T47D (cell line): ENCODE data around the gene IL22RA2.
A peak's percentile ranks its signal among the peaks of the same experiment; 100 is the strongest.

Experiments used
- DNase-seq, 2 experiments: peaks; one replicate each; pipeline versions ENCODE4 v3.0.0 to v3.0.0-alpha.2; 2011 to 2012; ENCODE audit warnings: low read depth in 1 of 2, low spot score in 1 of 2
- JUND ChIP-seq: IDR thresholded peaks from 2 replicates; pipeline ENCODE4 v1.6.1; 2012; ENCODE audit warnings: low read depth
- in situ Hi-C: cut with HindIII; loops from 2 replicates; pipeline ENCODE4 v1.10.0; 2016; ENCODE audit warnings: low sequenced_read_pairs, low pct_unique_long_range_greater_than_20kb

The IL22RA2 gene

DNA sequence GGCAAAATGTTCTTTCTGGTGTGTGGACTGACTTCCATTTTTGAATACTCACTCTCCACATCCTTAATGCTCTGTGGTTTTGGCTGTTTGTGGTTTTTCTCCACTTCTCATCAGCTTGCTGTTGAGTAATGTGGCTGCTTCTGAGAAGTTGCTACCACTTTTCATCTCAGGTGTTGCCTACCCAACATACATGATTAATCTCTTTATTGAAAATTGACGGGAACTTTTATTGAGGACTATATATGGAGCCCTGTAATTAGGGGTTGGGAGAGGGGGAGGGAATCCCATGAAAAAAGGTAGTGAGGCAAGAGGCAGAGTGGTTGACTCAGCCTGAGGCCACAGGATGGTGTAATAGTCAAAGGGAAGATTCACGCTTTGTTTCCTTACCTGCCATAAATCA lies 17.6 kb downstream of the IL22RA2 start:
- no peak for TF ChIP-seq JUND
- no peak for DNase-seq
- in situ Hi-C loops, result no loop called here

DNA sequence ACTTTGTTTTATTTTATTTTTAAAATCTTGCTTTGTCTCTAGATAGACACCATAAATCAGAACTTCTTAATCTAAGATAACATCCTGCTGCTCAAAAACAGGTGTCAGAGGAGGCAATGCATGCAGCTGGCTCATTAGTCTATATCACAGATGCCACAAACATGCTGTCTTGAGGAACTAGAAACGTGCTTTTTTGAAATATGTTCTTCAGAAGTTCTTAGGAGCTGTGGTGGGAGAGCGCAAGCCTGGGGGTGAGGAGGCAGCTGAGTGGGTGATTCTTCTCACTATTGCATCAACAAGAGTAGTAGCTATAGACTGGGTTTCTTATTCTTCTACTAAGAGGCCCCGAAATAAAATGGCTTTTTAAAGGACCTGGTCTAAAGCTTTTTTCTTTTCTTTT lies 23.4 kb downstream of the IL22RA2 start:
- DNase-seq, result no peak
- TF ChIP-seq JUND, result no peak
- in situ Hi-C loops, result no loop called here

DNA sequence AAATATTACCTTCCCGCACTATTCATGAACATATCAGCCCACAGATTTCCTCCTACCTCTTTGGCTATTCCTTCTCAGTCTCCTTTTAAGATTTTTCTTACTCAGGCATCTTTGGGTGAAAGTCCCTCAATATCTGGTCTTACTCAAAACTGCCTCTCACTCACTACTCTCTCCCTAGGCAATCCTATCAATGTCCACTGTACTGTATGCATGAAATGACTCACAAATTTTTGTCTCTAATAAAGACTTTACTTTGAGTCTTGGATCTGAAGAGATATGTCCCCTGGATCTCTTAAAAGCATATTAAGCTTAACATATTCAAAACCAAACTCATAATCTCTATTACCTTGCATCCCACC lies 24.4 kb downstream of the IL22RA2 start:
- in situ Hi-C loops, result no loop called here
- TF ChIP-seq JUND, result no peak

DNA sequence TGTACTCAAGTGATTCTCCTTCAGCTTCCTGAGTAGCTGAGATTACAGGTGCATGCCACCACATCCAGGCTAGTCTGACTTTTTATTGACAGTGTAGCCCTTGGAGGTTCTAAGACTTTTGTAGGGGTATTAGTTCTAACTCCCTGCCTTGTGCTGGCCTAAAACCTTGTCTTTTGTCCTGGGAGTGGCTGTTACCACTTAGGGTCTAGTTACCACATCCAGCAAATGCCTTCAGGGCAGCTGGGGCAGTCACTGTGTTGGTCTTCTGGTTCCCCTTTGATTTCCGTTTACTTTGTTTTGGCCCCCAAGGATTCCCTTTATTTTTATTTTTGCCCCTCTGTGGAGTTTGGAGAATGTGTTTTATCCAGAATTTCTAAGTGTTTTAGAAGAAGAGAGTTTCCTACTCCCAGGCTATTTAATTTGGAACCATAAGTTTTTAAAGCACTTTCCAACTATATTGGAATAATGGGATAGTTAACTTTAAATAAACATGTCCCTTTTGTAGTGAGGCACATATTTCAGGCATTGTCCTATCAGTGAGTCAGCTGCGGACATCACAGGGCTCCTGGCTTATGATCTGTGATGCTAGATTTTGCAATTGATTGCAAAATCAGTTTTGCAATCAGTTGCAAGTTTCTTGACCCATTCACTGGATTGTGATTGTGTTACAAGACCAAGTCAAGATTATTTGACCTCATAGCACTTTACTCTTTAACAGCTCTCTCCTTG lies 25.0 kb downstream of the IL22RA2 start:
- no peak for TF ChIP-seq JUND
- no peak for DNase-seq
- in situ Hi-C loops, result no loop called here

More for the DNA sequence above, 24.4 kb downstream of the IL22RA2 start:
- no peak for DNase-seq

DNA sequence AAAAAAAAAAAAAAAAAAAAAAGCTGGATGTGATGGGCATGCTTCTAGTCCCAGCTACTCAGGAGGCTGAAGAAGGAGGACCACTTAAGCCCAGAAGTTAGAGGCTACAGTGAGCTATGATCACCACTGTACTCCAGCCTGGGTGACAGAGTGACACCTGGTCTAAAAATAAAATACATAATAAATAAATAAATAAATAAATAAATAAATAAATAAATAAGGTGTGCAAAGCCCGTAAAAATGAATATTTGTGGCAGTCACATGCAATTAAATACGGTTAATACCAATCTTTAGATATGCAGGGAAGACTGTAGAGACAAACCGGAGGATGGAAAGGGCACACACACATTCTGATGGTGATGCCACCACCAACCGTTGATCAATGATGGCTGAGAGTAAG lies 26.2 kb downstream of the IL22RA2 start:
- in situ Hi-C loops, result no loop called here
- DNase-seq, result no peak
- TF ChIP-seq JUND, result no peak

DNA sequence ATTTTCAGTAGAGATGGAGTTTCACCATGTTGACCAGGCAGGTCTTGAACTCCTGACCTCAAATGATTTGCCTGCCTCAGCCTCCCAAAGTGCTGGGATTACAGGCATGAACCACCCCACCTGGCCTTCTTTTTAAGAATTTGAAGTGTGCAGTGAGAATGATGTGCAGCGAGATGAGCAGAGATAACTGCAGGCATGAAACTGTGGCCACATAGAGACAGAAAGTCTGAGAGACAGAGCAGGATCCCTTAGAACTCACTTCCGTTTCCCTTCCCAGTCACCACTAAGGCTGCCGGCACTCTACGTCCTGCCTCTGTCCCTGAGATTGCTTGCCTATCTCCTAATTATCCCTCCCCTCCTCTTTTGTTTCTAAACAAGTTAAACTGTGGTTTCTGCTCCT lies 27.2 kb downstream of the IL22RA2 start:
- in situ Hi-C loops, result no loop called here
- TF ChIP-seq JUND, result no peak
- no peak for DNase-seq

DNA sequence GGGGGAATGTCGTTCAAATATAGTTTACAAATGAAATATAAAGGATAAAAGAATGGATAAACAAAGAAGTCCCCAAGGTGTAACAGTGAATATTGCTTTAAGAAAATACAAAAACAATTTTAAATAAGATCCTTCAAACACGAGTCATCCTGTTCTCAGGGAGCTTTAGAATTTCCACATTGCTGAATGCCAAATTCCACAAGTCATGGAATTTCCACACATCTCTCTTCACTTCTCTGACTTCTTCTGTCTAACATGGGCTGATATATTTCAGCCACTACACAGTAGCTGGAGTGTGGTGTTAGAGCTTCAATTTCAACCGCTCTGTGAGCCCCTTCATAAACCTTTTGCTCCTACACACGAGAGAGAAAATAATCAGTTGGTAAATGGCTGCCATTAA lies 28.0 kb downstream of the IL22RA2 start:
- in situ Hi-C loops, result no loop called here
- no peak for TF ChIP-seq JUND
- no peak for DNase-seq

DNA sequence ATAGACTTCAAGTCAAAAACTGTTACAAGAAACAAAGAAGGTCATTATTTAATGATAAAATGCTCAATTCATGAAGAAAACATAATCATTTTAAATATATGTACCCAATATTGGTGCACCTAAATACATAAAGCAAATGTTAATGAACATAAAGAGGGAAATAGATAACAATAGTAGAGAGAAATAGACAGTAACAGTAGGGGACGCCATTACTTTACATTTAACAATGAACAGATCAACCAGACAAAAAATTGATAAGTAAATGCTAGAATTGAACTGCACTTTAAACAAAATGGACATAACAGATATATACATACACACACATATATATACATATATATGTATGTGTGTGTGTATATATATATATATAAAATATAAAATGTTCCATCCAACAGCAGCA lies 37.4 kb downstream of the IL22RA2 start:
- TF ChIP-seq JUND, result no peak
- peak in 1 of 2 experiments; percentile 9 for DNase-seq
- in situ Hi-C loops, result no loop called here

DNA sequence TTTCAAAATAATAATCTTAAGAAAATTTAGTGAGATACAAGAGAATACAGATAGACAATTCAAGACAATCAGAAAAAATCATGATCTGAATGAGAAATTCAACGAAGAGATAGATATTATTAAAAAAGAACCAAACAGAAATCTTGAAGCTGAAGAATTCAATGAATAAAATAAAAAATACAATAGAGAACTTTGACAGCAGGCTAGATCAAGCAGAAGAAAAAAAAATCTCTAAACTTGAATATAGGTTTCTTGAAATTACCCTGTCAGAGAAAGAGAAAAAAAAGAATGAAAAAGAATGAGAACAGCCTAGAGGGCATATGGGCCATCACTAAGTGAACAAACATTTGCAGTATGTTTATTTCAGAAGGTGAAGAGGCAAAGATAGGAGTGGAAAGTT lies 39.0 kb downstream of the IL22RA2 start:
- in situ Hi-C loops, result no loop called here
- no peak for TF ChIP-seq JUND
- no peak for DNase-seq

DNA sequence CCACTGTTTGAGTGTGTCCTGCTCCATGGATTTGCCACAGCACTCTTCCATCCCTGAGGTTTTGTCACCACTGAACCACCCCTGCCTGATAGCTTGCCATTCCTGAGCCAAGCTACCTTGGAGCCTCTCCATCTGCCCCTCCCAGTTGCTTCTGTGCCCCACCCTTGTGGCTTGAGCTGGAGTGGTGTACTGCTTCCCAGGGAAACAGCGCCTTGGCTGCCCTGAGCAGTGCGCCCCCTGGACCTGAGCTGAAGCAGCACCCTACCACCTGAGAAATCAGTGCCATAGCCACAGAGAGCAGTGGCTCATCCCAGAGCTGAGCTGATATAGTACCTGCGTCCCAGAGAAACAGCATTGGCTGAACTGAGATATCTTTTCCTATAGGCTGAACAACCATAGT lies 40.3 kb downstream of the IL22RA2 start:
- no peak for TF ChIP-seq JUND
- in situ Hi-C loops, result no loop called here
- DNase-seq, result no peak

DNA sequence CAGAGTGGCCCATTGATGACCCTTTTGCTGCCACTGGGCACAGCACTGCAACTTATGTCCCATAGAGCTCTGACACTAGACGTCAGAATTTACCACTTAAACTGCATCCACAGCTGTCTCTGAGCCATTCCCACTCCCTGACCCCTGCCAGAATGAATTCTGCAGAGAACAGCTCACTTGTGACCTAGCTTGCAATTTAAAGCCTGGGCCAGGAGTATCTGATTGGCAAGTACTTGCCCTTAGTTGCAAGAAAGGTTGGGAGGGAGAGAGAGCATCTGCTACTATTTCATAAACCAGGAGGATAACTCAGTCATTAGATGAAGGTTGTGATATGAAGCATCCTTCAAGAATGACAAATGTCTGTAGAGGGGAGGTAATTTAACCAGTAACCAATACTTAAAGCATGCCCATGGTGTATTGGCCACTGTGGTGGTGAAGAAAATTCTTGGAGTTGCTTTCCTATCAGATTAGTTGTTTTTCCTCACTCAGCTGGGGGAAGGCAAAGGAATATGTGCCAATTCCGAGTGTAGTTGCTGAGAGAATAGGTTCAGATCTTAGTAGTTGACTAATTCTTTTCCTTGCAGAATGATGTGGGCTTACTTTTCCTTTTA lies 46.5 kb downstream of the IL22RA2 start:
- no peak for TF ChIP-seq JUND
- in situ Hi-C loops, result no loop called here
- DNase-seq, result no peak

DNA sequence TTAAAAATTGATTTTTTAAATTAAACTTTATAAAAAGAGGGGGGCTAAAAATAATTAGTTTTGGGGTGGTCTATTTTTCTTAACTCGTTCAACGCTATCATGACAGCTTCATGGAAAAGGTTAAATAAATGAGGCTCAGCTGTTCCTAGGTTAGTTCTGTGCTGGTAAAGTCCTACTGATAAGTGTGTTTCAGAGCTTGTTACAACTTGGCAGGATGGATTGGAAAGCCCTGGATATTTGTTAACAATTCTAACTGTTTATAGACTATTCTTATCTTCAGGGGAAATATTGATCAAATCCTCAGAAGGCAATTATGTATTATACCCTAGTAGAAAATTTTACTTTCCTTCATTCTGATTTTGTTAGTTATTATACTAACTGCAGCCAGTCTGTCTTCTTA lies 50.4 kb downstream of the IL22RA2 start:
- DNase-seq, result no peak
- in situ Hi-C loops, result no loop called here
- TF ChIP-seq JUND, result no peak

DNA sequence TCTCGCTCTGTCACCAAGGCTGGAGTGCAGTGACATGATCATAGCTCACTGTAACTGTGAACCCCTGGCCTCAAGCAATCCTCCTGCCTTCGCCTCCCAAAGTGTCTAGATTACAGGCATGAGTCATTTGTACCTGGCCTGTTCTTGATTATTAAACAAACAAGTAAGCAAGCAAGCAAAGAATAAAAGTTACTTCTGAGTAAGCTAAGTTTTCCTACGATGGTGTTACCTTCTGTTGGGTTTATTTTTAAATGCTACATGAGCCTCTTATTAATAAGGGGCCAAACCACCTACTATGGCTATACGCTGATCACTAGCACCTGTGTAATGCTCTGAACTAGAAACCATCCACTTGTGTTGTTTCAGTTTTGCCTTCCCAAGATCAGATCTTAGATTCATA lies 50.8 kb downstream of the IL22RA2 start:
- in situ Hi-C loops, result no loop called here
- no peak for DNase-seq
- TF ChIP-seq JUND, result no peak
